GM12878 (cell line): ENCODE results near the gene GLB1L2. TPM values are rescaled to one million over a fixed set of nuclear protein-coding genes. Genes with fewer than 3 reads are reported as not detected.

Experiments
- ATAC-seq: fragments of 200-7000 bp; cut with Tn5 transposase; 3 replicates; pipeline ENCODE4 v1.9.1; 2020; ENCODE audit warnings: mild to moderate bottlenecking, moderate library complexity
- BruUV-seq: library from RNA; stranded (reverse); fragments of 400-500 nt; replicated peaks from 2 replicates; lab custom pipeline; 2021; lab: Mats Ljungman, UMichigan
- CTCF ChIA-PET: fragments of 300-600 bp; sonication (Branson Sonifier 250); formaldehyde crosslinking; extraction: SDS; loops from one replicate; lab custom pipeline; 2021; ENCODE audit warnings: inconsistent platforms; lab: Yijun Ruan, JAX
- POLR2A ChIA-PET: fragments of 350-600 bp; formaldehyde crosslinking; extraction: SDS; loops from one replicate; lab custom pipeline; 2021; ENCODE audit warnings: inconsistent platforms; lab: Charles Lee
- RAD21 ChIA-PET: fragments of 300-600 bp; sonication (Branson Sonifier 250); formaldehyde crosslinking; loops from one replicate; lab custom pipeline; 2023; ENCODE audit warnings: antibody characterized with exemption; ENCODE audit not compliant: unreplicated experiment; lab: Charles Lee
- SMC1A ChIA-PET: fragments of 300-600 bp; sonication (Branson Sonifier 250); formaldehyde crosslinking; loops from one replicate; lab custom pipeline; 2023; ENCODE audit not compliant: unreplicated experiment, uncharacterized antibody; lab: Charles Lee
- DNase-seq: peaks from one replicate; pipeline ENCODE4 v3.0.0-alpha.2; 2011; ENCODE audit warnings: low read depth, low spot score
- FAIRE-seq: peaks from 3 replicates; lab custom pipeline; 2011; peaks lifted over from hg19 to GRCh38; lab: Jason Lieb, UNC
- H2AFZ ChIP-seq: 2 replicates; pipeline ENCODE4 v1.6.0; 2011; ENCODE audit warnings: low read depth, low read length, control low read depth; ENCODE audit not compliant: control insufficient read depth
- H3K27ac ChIP-seq: 2 replicates; pipeline ENCODE4 v1.5.1; 2011; ENCODE audit warnings: control low read depth; ENCODE audit not compliant: control insufficient read depth, insufficient read depth
- H3K27me3 ChIP-seq, 2 experiments: replicated peaks in 1 of 2; 2 replicates each; pipeline versions ENCODE4 v1.6.0 to v1.6.1; 2011; ENCODE audit warnings: low read length in 1 of 2; ENCODE audit not compliant: control insufficient read depth in 2 of 2, insufficient read depth in 2 of 2
- H3K36me3 ChIP-seq, 2 experiments: 2 replicates each; pipeline ENCODE4 v1.5.1; 2011; ENCODE audit warnings: low read length in 1 of 2; ENCODE audit not compliant: control insufficient read depth in 2 of 2, insufficient read depth in 2 of 2
- H3K4me1 ChIP-seq: 2 replicates; pipeline ENCODE4 v1.6.1; 2011; ENCODE audit warnings: mild to moderate bottlenecking, low read length, moderate library complexity, mixed read lengths; ENCODE audit not compliant: control insufficient read depth, insufficient read depth
- H3K4me2 ChIP-seq: 2 replicates; pipeline ENCODE4 v1.6.0; 2011; ENCODE audit warnings: control low read depth; ENCODE audit not compliant: control insufficient read depth, insufficient read depth
- H3K4me3 ChIP-seq: fragments of 200-600 bp; sonication (generic); 2 replicates; pipeline ENCODE4 v1.5.1; 2016
- H3K79me2 ChIP-seq: 2 replicates; pipeline ENCODE4 v1.6.0; 2011; ENCODE audit warnings: low read length; ENCODE audit not compliant: control insufficient read depth, insufficient read depth
- H3K9ac ChIP-seq: 2 replicates; pipeline ENCODE4 v1.8.0; 2011; ENCODE audit warnings: low read length, control low read depth, mixed read lengths; ENCODE audit not compliant: control insufficient read depth, insufficient read depth
- H3K9me3 ChIP-seq: replicated peaks from 3 replicates; pipeline ENCODE4 v1.5.1; 2011; ENCODE audit warnings: mild to moderate bottlenecking, low read length; ENCODE audit not compliant: control insufficient read depth, insufficient read depth
- H4K20me1 ChIP-seq: 2 replicates; pipeline ENCODE4 v1.6.0; 2011; ENCODE audit not compliant: control insufficient read depth, insufficient read depth
- CBX3 ChIP-seq: fragments of 200-600 bp; sonication (generic); IDR thresholded peaks from 2 replicates; pipeline ENCODE4 v1.6.1; 2016; ENCODE audit warnings: low read depth, borderline replicate concordance
- FOXM1 ChIP-seq: IDR thresholded peaks from 2 replicates; pipeline ENCODE4 v1.6.1; 2012; ENCODE audit warnings: low read depth, mild to moderate bottlenecking, inconsistent platforms, low read length, moderate library complexity
- MEF2A ChIP-seq: IDR thresholded peaks from 2 replicates; pipeline ENCODE4 v1.6.1; 2011; ENCODE audit warnings: low read depth, mild to moderate bottlenecking, low read length, moderate library complexity; ENCODE audit not compliant: insufficient read depth
- MYC ChIP-seq: IDR thresholded peaks from 2 replicates; pipeline ENCODE4 v1.6.1; 2011; ENCODE audit warnings: mild to moderate bottlenecking, low read length, moderate library complexity, inconsistent platforms; ENCODE audit not compliant: insufficient read depth, insufficient replicate concordance, insufficient read length, severe bottlenecking
- TCF3 ChIP-seq: IDR thresholded peaks from 2 replicates; pipeline ENCODE4 v1.6.1; 2012; ENCODE audit warnings: low read depth, mild to moderate bottlenecking, low read length, borderline replicate concordance; ENCODE audit not compliant: insufficient read depth
- WRNIP1 ChIP-seq: IDR thresholded peaks from 2 replicates; pipeline ENCODE4 v1.6.1; 2011; ENCODE audit warnings: low read depth, low read length, improper control_type of control experiment, borderline replicate concordance
- ZNF217 ChIP-seq: fragments of 450-650 bp; IDR thresholded peaks from 2 replicates; pipeline ENCODE4 v1.6.1; 2017; ENCODE audit warnings: antibody characterized with exemption, mild to moderate bottlenecking
- WGBS: methylation state at CpG from one replicate; pipeline ENCODE4 v1.1.6; 2016; ENCODE audit warnings: low lambda C conversion rate; ENCODE audit not compliant: insufficient replicate concordance, insufficient coverage; ENCODE audit errors: missing lambda C conversion rate; 5-methylcytosine and 5-hydroxymethylcytosine counted together
- in situ Hi-C: fragments of 300-500 bp; cut with MboI; formaldehyde crosslinking; loops from 9 replicates; pipeline ENCODE4 v1.14.3; 2018; ENCODE audit warnings: mixed read lengths
- intact Hi-C: fragments of 100-400 bp; cut with micrococcal nuclease; formaldehyde crosslinking; loops from one replicate; pipeline ENCODE4 v1.14.2; 2022; ENCODE audit not compliant: unreplicated experiment
- polyA plus RNA-seq, 11 experiments: library from polyadenylated mRNA; depleted of rRNA in 4 of 11; unstranded in 6 of 11; stranded (reverse) in 5 of 11; fragments of >200 nt; fragmentation: Nextera tagmentation in 4 of 11; fragmentation: Illumina TruSeq in 1 of 11; extraction: Ambion mirVana in 4 of 11; extraction: Trizol in 1 of 11; gene quantifications; 1 replicate in 1 of 11; 2 replicates in 10 of 11; pipeline versions ENCODE4 v1.2.1 to v1.2.3, GENCODE V29; 2011 to 2016; ENCODE audit warnings: inconsistent platforms in 2 of 11, missing spikeins in 2 of 11, low read depth in 1 of 11
- total RNA-seq, 4 experiments: library from RNA; depleted of rRNA in 3 of 4; stranded (reverse); fragments of >200 nt in 3 of 4; fragmentation: Illumina TruSeq in 1 of 4; extraction: Trizol in 1 of 4; gene quantifications; 2 replicates each; pipeline versions ENCODE4 v1.2.1 to v1.2.3, GENCODE V29; 2013 to 2021
- TF ChIP-seq, protein P1 (sequence below): fragments of 450-650 bp; IDR thresholded peaks from 2 replicates; pipeline ENCODE4 v1.6.1; 2017; ENCODE audit warnings: mild to moderate bottlenecking

The GLB1L2 gene
- total and polyA plus RNA-seq, 10 of the 15 experiments (the other 5 are each of a cell fraction or from before 2014, with no cell fraction given): 0.04 to 0.85 (median 0.49) TPM

DNA sequence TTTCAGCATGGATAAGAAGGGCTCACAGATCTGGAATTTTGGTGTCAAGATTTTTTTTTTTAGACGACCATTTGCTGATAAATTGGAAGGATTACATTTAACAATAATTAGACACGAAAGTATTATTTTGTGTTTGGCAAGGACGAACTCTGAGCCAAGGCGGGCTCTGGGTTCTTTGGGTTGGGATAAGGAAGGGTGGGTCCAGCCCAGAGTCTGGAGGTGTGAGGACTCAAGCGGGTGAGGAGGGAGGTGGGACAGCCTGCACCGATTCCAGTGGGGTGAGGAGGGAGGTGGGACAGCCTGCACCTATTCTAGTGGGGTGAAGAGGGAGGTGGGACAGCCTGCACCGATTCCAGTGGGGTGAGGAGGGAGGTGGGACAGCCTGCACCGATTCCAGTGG is 76.1 kb downstream of the GLB1L2 start (continued):
- no peak for TF ChIP-seq WRNIP1
- no peak for TF ChIP-seq CBX3
- no peak for TF ChIP-seq MEF2A
- no peak for TF ChIP-seq MYC

DNA sequence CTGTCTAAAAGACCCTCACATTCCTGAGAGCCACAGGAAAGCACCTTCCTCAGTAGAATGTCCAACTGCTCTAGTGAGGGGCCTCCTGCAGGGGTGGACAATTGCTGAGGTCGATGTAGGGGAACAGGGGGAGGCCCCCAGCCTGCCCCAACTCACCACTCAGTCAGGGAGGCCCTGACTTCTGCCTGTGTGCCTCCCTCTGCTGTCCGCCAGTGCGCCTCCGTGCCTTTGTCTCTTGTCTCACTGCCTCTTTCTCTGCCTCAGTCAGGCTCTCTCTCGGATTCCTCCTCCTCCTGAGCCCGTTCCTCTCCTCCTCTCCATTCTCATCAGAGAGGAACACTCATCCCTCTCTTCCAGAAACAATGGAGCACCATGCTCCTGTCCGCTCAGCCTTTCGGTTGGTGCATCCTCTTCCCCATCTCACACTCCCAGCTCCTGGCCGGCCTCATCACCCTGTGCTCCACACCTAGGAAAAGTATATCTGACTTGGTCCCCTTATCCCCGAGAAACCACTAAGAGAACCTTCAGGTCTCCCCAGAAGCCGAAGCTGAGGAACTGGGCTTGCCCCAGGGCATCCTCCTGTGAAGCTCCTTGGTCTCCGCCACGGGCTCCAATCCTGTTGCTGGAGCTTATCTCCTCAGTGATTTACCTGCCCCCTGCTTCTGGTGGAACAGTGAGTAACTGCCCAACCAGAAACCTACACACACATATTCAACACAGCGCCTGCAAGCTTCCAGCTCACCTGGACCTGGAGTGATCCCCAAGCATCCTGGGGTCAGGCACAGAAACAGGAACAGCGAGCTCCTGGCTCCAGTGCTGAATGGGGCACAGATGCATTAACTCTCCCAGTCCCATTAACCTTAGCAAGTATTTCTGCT is 78.0 kb downstream of the GLB1L2 start:
- SMC1A ChIA-PET: no interaction called here
- intact Hi-C loops (no loop called here), in situ Hi-C loops (no loop called here)
- Histone ChIP-seq H3K27me3 (peaks cover 9 to 11% of the 10 kb centered on the region in 2 experiments; a peak in 3 of 4 replicates), H3K4me1 (no peaks in the 10 kb centered on the region), H4K20me1 (no peaks in the 10 kb centered on the region), H3K4me2 (no peak overlapping the region), H3K9ac (no peak overlapping the region), H3K4me3 (no peak overlapping the region), H3K27ac (no peak overlapping the region), H2AFZ (no peak overlapping the region), H3K79me2 (no peaks in the 10 kb centered on the region), H3K9me3 (no peaks in the 10 kb centered on the region), H3K36me3 (no peaks in the 10 kb centered on the region)
- POLR2A ChIA-PET: no interaction called here
- FAIRE-seq (no peak), DNase-seq (no peak), ATAC-seq (no peak)
- 37% methylated on average over 15 of the region's 15 CpGs for WGBS
- BruUV-seq: no TSS peak
- TF ChIP-seq, protein P1, sequence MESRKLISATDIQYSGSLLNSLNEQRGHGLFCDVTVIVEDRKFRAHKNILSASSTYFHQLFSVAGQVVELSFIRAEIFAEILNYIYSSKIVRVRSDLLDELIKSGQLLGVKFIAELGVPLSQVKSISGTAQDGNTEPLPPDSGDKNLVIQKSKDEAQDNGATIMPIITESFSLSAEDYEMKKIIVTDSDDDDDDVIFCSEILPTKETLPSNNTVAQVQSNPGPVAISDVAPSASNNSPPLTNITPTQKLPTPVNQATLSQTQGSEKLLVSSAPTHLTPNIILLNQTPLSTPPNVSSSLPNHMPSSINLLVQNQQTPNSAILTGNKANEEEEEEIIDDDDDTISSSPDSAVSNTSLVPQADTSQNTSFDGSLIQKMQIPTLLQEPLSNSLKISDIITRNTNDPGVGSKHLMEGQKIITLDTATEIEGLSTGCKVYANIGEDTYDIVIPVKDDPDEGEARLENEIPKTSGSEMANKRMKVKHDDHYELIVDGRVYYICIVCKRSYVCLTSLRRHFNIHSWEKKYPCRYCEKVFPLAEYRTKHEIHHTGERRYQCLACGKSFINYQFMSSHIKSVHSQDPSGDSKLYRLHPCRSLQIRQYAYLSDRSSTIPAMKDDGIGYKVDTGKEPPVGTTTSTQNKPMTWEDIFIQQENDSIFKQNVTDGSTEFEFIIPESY: no peak
- TF ChIP-seq TCF3 (no peak), FOXM1 (no peak), ZNF217 (no peak)
- CTCF ChIA-PET: no interaction called here
- RAD21 ChIA-PET: no interaction called here
